ENCODE data around the gene FOXJ3. TPM values are rescaled to one million over a fixed set of nuclear protein-coding genes. Genes with fewer than 3 reads are reported as not detected.

Gene FOXJ3
- total RNA-seq, 1 donor from 2014 or later = 30.9 TPM

GRCh38 chr1:42138586-42138985 lies 196.4 kb downstream of the FOXJ3 start:
- H3K9me3 Mint-ChIP-seq (ENCODE audit: low read depth) = no peaks in the 10 kb centered on the region
- no peak for DNase-seq (ENCODE audit: low spot score)
- no peak for TF ChIP-seq CTCF (IDR thresholded peaks at IDR 0.05)
- no peak overlapping the region for H3K4me3 Mint-ChIP-seq (ENCODE audit: unreplicated experiment)
- no peak overlapping the region for H3K27ac Mint-ChIP-seq (ENCODE audit: unreplicated experiment)
- no peaks in the 10 kb centered on the region for H3K36me3 Mint-ChIP-seq (ENCODE audit: low read depth)
- no peaks in the 10 kb centered on the region for H3K4me1 Mint-ChIP-seq (ENCODE audit: low read depth)
- H3K27me3 Mint-ChIP-seq (ENCODE audit: low read depth) = peaks cover 49% of the 10 kb centered on the region

- Mint-ChIP-seq H3K4me1 (ENCODE audit: low read depth) (no peaks in the 10 kb centered on the region), H3K27me3 (ENCODE audit: low read depth) (peaks cover 42% of the 10 kb centered on the region), H3K4me3 (ENCODE audit: unreplicated experiment) (no peak overlapping the region), H3K36me3 (ENCODE audit: low read depth) (no peaks in the 10 kb centered on the region), H3K9me3 (ENCODE audit: low read depth) (no peaks in the 10 kb centered on the region), H3K27ac (ENCODE audit: unreplicated experiment) (no peak overlapping the region)
- TF ChIP-seq CTCF (IDR thresholded peaks at IDR 0.05) = no peak
- no peak for DNase-seq (ENCODE audit: low spot score)
Observed at GRCh38 chr1:42137766-42138165, 197.3 kb downstream of the FOXJ3 start.

DNA sequence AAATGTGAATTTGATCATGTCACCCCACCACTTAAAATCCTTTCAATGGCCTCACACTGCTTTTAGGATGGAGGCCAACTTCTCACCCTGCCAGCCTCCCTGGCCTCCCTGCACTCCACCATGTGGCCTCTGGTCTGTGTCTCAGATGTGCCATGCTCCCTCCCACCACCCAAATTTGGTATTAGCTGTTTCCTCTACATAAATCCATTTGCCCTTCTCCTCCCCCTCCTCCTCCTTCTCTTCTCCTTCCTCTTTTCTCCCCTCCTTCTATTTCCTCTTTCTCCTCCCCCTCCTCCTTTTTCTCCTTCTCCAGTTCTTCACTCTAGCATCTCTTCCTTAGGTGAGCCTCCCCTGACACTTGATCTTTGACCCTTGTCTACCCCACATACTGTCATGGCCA lies 198.6 kb downstream of the FOXJ3 start:
- DNase-seq (ENCODE audit: low spot score) = no peak
- H3K36me3 Mint-ChIP-seq (ENCODE audit: low read depth) = no peaks in the 10 kb centered on the region
- no peak overlapping the region for H3K4me3 Mint-ChIP-seq (ENCODE audit: unreplicated experiment)
- no peaks in the 10 kb centered on the region for H3K4me1 Mint-ChIP-seq (ENCODE audit: low read depth)
- no peak for TF ChIP-seq CTCF (IDR thresholded peaks at IDR 0.05)
- H3K9me3 Mint-ChIP-seq (ENCODE audit: low read depth) = no peaks in the 10 kb centered on the region
- H3K27me3 Mint-ChIP-seq (ENCODE audit: low read depth) = peaks cover 35% of the 10 kb centered on the region
- no peak overlapping the region for H3K27ac Mint-ChIP-seq (ENCODE audit: unreplicated experiment)

DNA sequence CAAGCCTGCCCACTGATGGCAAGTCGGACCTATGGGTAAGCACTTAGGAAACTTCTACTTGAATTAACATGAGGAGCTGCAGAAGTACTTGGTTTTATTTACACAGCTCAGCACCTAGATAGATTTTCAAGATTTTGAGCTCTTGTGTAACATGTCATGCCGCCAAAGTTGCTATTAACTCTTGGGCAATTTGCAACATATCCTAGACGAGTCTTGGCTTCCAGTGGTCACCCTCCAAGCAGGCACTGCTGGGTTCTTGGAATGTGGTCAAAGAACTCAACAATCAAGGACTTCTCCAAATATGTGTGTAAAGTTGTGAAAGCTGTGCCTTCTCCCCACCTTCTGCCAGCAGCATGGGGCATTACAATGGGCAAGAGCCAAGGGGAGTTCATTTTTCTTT lies 199.6 kb downstream of the FOXJ3 start:
- no peak for DNase-seq (ENCODE audit: low spot score)

DNA sequence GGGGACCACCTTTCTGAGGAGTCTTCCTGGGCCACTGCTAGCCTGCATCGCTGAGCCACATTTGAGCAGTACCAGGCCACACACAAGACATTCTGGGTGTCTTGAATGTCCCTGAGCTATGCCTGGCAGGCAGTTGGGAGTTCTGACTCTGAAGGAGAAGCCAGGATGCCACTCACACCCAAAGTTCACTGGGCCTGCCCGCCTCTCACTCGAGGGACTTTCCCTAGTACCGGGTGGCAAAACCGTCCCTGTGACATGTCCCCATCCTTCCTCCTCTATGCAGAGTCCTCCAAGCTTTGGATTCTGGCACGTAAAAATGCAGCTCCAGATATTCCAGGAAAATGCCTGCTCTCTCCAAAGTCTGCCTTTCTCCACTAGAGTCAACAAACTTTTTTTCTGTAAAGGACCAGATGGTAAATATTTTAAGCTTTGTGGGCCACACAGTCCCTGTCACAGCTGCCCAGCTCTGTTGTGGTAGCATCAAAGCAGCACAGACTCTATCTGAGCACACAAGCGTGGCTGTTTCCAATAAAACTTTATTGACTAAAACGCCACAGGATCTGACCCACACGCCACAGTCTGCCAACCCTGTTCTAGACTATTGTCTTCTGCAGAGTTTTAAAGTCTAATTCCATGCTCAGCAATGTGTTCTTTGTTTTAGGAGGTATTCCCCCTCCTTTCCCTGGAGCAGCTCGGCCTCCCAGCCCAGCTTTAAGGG lies 201.1 kb downstream of the FOXJ3 start:
- Mint-ChIP-seq H3K36me3 (ENCODE audit: low read depth) (no peaks in the 10 kb centered on the region), H3K4me3 (ENCODE audit: unreplicated experiment) (no peak overlapping the region), H3K27me3 (ENCODE audit: low read depth) (peaks cover 31% of the 10 kb centered on the region), H3K9me3 (ENCODE audit: low read depth) (no peaks in the 10 kb centered on the region), H3K4me1 (ENCODE audit: low read depth) (no peaks in the 10 kb centered on the region), H3K27ac (ENCODE audit: unreplicated experiment) (no peak overlapping the region)
- no peak for TF ChIP-seq CTCF (IDR thresholded peaks at IDR 0.05)
- DNase-seq (ENCODE audit: low spot score) = no peak

More for the DNA sequence above, 199.6 kb downstream of the FOXJ3 start:
- Mint-ChIP-seq H3K27ac (ENCODE audit: unreplicated experiment) (no peak overlapping the region), H3K4me3 (ENCODE audit: unreplicated experiment) (no peak overlapping the region), H3K27me3 (ENCODE audit: low read depth) (peaks cover 28% of the 10 kb centered on the region), H3K9me3 (ENCODE audit: low read depth) (no peaks in the 10 kb centered on the region), H3K36me3 (ENCODE audit: low read depth) (no peaks in the 10 kb centered on the region), H3K4me1 (ENCODE audit: low read depth) (no peaks in the 10 kb centered on the region)
- TF ChIP-seq CTCF (IDR thresholded peaks at IDR 0.05) = no peak

Measured in chondrocyte (in vitro differentiated cells).